Measurements from ENCODE around the gene NTM. TPM values are rescaled to one million over a fixed set of nuclear protein-coding genes. Genes with fewer than 3 reads are reported as not detected.
A peak's percentile ranks its signal among the peaks of the same experiment; 100 is the strongest.

NTM gene
- total and polyA plus RNA-seq, 2 of the 8 experiments (the other 6 are each of a cell fraction or from before 2014, with no cell fraction given): 13.4 to 20.0 TPM

DNA sequence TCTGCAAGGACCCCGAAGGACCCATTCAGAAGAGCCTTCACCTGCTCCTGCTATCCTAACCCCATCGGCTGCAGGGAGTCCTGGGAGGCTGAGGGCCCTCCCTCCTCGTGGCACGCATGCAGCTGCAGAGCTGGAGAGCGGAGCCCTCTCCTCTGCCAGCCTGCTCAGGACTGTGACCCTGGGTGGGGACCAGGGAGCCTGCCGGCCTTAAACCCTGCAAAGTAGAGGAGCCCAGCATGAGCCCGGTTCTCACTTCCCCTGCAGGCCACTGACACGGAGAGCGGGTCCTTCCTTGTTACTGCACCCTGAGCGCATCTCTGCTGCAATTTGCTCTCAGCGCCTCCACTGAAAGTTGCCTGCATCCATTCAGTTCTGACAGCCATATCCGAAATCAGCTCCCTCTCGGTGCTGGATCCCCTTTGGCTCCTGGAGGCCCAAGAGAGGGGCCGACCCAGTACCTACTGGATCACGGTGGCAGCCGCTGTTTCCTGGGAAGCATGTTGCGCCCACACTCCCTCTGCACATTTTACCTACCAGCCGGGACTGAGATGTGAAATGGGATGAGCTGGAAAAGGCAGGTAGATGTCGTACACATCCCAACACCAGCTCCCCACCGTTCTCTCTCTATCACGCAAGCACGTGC lies 312.1 kb downstream of the NTM start:
- no peak overlapping the region for H2BK12ac ChIP-seq (ENCODE audit: low read depth, low read length)
- no peak overlapping the region for H2BK120ac ChIP-seq (replicated peaks; ENCODE audit: low read depth, low read length)
- WGBS, 2 experiments (ENCODE audit: extremely low coverage in 1 of 2, insufficient coverage in 1 of 2, insufficient read length in 1 of 2, insufficient replicate concordance in 2 of 2, low coverage in 1 of 2, low lambda C conversion rate in 2 of 2, missing lambda C conversion rate in 1 of 2): 93% methylated on average over 22 of the region's 22 CpGs; no CpG with 5 or more reads in 1 of the 2 experiments
- H3K23ac ChIP-seq (ENCODE audit: insufficient read length): no peak overlapping the region
- H4K5ac ChIP-seq (ENCODE audit: insufficient read length, low read depth, low read length): no peak overlapping the region
- H3K56ac ChIP-seq (replicated peaks; ENCODE audit: insufficient read length, low read depth, low read length): no peak overlapping the region
- no peak overlapping the region for H3K27ac ChIP-seq (ENCODE audit: low read depth, low read length)
- no peak overlapping the region for H3K18ac ChIP-seq (ENCODE audit: extremely low read depth, low read length)
- no peaks in the 10 kb centered on the region for H3K79me1 ChIP-seq (ENCODE audit: low read depth, low read length)
- no peaks in the 10 kb centered on the region for H3K36me3 ChIP-seq (ENCODE audit: control insufficient read depth in 2 of 4, insufficient read depth in 4 of 4, low read length in 3 of 4)
- FAIRE-seq (no peak), DNase-seq (ENCODE audit: low read depth in 1 of 2, low spot score in 2 of 2) (peak in 1 of 2 experiments; percentile 47)
- no peak overlapping the region for H4K91ac ChIP-seq (replicated peaks; ENCODE audit: insufficient read length, low read length)
- H2AFZ ChIP-seq (ENCODE audit: low read length): no peak overlapping the region
- CTCF ChIA-PET (ENCODE audit: partially characterized antibody): interaction anchor here (0.7 to 7.8 kb wide), 10 partner anchors 6 to 1396 kb away, joined by 3 to 91 read pairs (median 5); no protein-coding TSS in a partner anchor
- H4K8ac ChIP-seq (ENCODE audit: extremely low read depth, insufficient read depth, low read length): no peak overlapping the region
- H3K27me3 ChIP-seq (replicated peaks in 1 of 4; ENCODE audit: control insufficient read depth in 3 of 4, extremely low read depth in 1 of 4, insufficient read depth in 3 of 4, low read length in 3 of 4): no peaks in the 10 kb centered on the region
- H3K23me2 ChIP-seq (ENCODE audit: low read depth, low read length): no peaks in the 10 kb centered on the region
- H3K9ac ChIP-seq (replicated peaks in 1 of 4; ENCODE audit: extremely low read depth in 1 of 4, low read depth in 3 of 4, low read length in 3 of 4): no peak overlapping the region
- no peak overlapping the region for H2AK5ac ChIP-seq (ENCODE audit: low read depth, low read length)
- H2BK5ac ChIP-seq (ENCODE audit: low read depth, low read length): no peak overlapping the region
- no peak overlapping the region for H3K4me2 ChIP-seq (ENCODE audit: insufficient read depth in 1 of 2, low read depth in 2 of 2, low read length in 2 of 2)
- peaks cover 3 to 13% (median 7%) of the 10 kb centered on the region in 4 experiments; a peak in 6 of 7 replicates for H3K4me1 ChIP-seq (replicated peaks in 1 of 4; ENCODE audit: control insufficient read depth in 3 of 4, insufficient read depth in 4 of 4, low read length in 3 of 4)
- no peaks in the 10 kb centered on the region for H3K9me3 ChIP-seq (ENCODE audit: insufficient read depth in 2 of 2, low read depth in 1 of 2, low read length in 1 of 2)
- POLR2A ChIA-PET (ENCODE audit: partially characterized antibody): interaction anchor here (0.6 to 1.1 kb wide), 2 partner anchors 8 to 1909 kb away, joined by 3 read pairs; no protein-coding TSS in a partner anchor
- no peak overlapping the region for H2BK15ac ChIP-seq (ENCODE audit: low read length)
- peaks cover 0 to 3% of the 10 kb centered on the region in 2 experiments for H4K20me1 ChIP-seq (replicated peaks in 1 of 2; ENCODE audit: control insufficient read depth in 1 of 2, insufficient read depth in 2 of 2, low read length in 2 of 2)
- no peak overlapping the region for H3K4ac ChIP-seq (replicated peaks; ENCODE audit: insufficient read length, low read depth, low read length)
- no peak overlapping the region for H2BK20ac ChIP-seq (ENCODE audit: low read length)
- H3K14ac ChIP-seq (ENCODE audit: insufficient read length): no peak overlapping the region
- H3K79me2 ChIP-seq (ENCODE audit: control insufficient read depth in 1 of 2, insufficient read depth in 2 of 2, low read length in 2 of 2): no peaks in the 10 kb centered on the region
- H3K4me3 ChIP-seq (ENCODE audit: extremely low read depth in 1 of 4, insufficient read depth in 2 of 4, low read depth in 3 of 4, low read length in 4 of 4): no peak overlapping the region
- no peak for TF ChIP-seq POU5F1 (IDR thresholded peaks at IDR 0.05; ENCODE audit: low read depth, low read length)
- no peak for TF ChIP-seq NANOG (IDR thresholded peaks at IDR 0.05; ENCODE audit: insufficient read depth, low read depth, low read length, poor library complexity, severe bottlenecking)
- no peak for TF ChIP-seq CBX8 (IDR thresholded peaks at IDR 0.05; ENCODE audit: borderline replicate concordance, low read depth, low read length)
- no peak for TF ChIP-seq GTF2F1 (IDR thresholded peaks at IDR 0.05; ENCODE audit: borderline replicate concordance, low read depth, low read length)
- TF ChIP-seq EZH2 (IDR thresholded peaks at IDR 0.05; ENCODE audit: low read depth, low read length, severe bottlenecking): no peak
- no peak for TF ChIP-seq RFX5 (IDR thresholded peaks at IDR 0.05; ENCODE audit: borderline replicate concordance, low read depth, low read length)
- no peak for TF ChIP-seq CHD1 (IDR thresholded peaks at IDR 0.05; ENCODE audit: low read depth, low read length)
- no peak for TF ChIP-seq SIX5 (IDR thresholded peaks at IDR 0.05; ENCODE audit: low read depth, low read length)
- TF ChIP-seq, protein P1, sequence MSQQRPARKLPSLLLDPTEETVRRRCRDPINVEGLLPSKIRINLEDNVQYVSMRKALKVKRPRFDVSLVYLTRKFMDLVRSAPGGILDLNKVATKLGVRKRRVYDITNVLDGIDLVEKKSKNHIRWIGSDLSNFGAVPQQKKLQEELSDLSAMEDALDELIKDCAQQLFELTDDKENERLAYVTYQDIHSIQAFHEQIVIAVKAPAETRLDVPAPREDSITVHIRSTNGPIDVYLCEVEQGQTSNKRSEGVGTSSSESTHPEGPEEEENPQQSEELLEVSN (IDR thresholded peaks at IDR 0.05): no peak
- TF ChIP-seq CBX5 (IDR thresholded peaks at IDR 0.05; ENCODE audit: low read depth, low read length): no peak
